Aorta (tissue), 5 donors: ENCODE data around the gene JAKMIP3. TPM values are rescaled to one million over a fixed set of nuclear protein-coding genes. Genes with fewer than 3 reads are reported as not detected.

Source experiments
- ATAC-seq: fragments of 200-7000 bp; cut with Tn5 transposase; one replicate; pipeline ENCODE4 v1.9.1; 2022; ENCODE audit warnings: moderate library complexity; ENCODE audit not compliant: low FRiP score
- DNase-seq, 2 donors: peaks; one replicate each; pipeline ENCODE4 v3.0.0-alpha.2; 2020
- H3K27ac ChIP-seq, 2 donors: one replicate each; pipeline ENCODE4 v1.5.1; 2013; ENCODE audit warnings: low read length in 2 of 2, mild to moderate bottlenecking in 2 of 2, moderate library complexity in 2 of 2, control low read depth in 1 of 2, inconsistent platforms in 1 of 2, low read depth in 1 of 2
- H3K27me3 ChIP-seq, 2 donors: one replicate each; pipeline ENCODE4 v1.6.1; 2013; ENCODE audit warnings: control low read depth in 1 of 2, low read length in 1 of 2, mild to moderate bottlenecking in 1 of 2, moderate library complexity in 1 of 2; ENCODE audit not compliant: insufficient read depth in 2 of 2, control insufficient read depth in 1 of 2
- H3K36me3 ChIP-seq, 2 donors: one replicate each; pipeline ENCODE4 v1.6.1; 2013; ENCODE audit warnings: control low read depth in 1 of 2, low read length in 1 of 2, mild to moderate bottlenecking in 1 of 2; ENCODE audit not compliant: insufficient read depth in 2 of 2, control insufficient read depth in 1 of 2
- H3K4me1 ChIP-seq, 2 donors: one replicate each; pipeline ENCODE4 v1.6.1; 2013; ENCODE audit warnings: low read length in 2 of 2, control low read depth in 1 of 2, mild to moderate bottlenecking in 1 of 2, moderate library complexity in 1 of 2; ENCODE audit not compliant: insufficient read depth in 2 of 2, control insufficient read depth in 1 of 2
- H3K4me3 ChIP-seq, 2 donors: one replicate each; pipeline ENCODE4 v1.5.1; 2013; ENCODE audit warnings: low read length in 2 of 2, control low read depth in 1 of 2, mild to moderate bottlenecking in 1 of 2
- H3K9me3 ChIP-seq: one replicate; pipeline ENCODE4 v1.6.1; 2013; ENCODE audit warnings: mild to moderate bottlenecking, low read length; ENCODE audit not compliant: control insufficient read depth
- WGBS, 2 donors: extraction: QIAGEN DNeasy Blood & Tissue Kit; methylation state at CpG; one replicate each; pipeline ENCODE4 v1.1.7; 2013; 5-methylcytosine and 5-hydroxymethylcytosine counted together
- intact Hi-C, 2 donors: fragments of 100-400 bp; cut with DNase I; formaldehyde crosslinking; loops; one replicate each; pipeline versions ENCODE4 v1.14.2 to v1.15.0; 2022
- polyA plus RNA-seq, 2 donors: library from polyadenylated mRNA; stranded (reverse); fragments of 200-250 nt; gene quantifications; one replicate each; pipeline ENCODE4 v1.2.3, GENCODE V29; 2013
- total RNA-seq, 2 donors: library from RNA; stranded (reverse); fragmentation: NEBNext Ultra II Directional; extraction: Animal tissue kit (Norgen Biotek cat#: 25700); gene quantifications; one replicate each; pipeline ENCODE4 v1.2.1, GENCODE V29; 2021
- donor health status: healthy with polysubstance abuse.
- donor health status: Bipolar disorder and iron deficiency.
- donor health status: DM: no; HTN: no; CAD: no.
- donor health status: DM: no; HTN: no; CAD: no.
- donor health status: DM: yes; HTN: yes; CAD: no.

JAKMIP3 gene
- total and polyA plus RNA-seq, 4 donors = 0.23 to 0.99 (median 0.36) TPM; not detected in 1

GRCh38 chr10:132102071-132102716 lies 36.4 kb downstream of the JAKMIP3 start:
- Histone ChIP-seq H3K27me3 (no peaks in the 10 kb centered on the region), H3K36me3 (no peaks in the 10 kb centered on the region), H3K27ac (no peak overlapping the region), H3K9me3 (no peaks in the 10 kb centered on the region), H3K4me1 (no peaks in the 10 kb centered on the region), H3K4me3 (no peak overlapping the region)
- ATAC-seq (no peak), DNase-seq (peak in 1 of 2 donors; percentile 62)
- WGBS, 2 donors = 81 to 83% methylated on average over 18 to 23 of the region's 23 CpGs
- intact Hi-C loops = no loop called here

- H3K36me3 ChIP-seq = no peaks in the 10 kb centered on the region
- no peaks in the 10 kb centered on the region for H3K4me1 ChIP-seq
- H3K4me3 ChIP-seq = no peak overlapping the region
- intact Hi-C loops = no loop called here
- no peak overlapping the region for H3K27ac ChIP-seq
- H3K9me3 ChIP-seq = no peaks in the 10 kb centered on the region
- DNase-seq (peak in 1 of 2 donors; percentile 58), ATAC-seq (no peak)
- H3K27me3 ChIP-seq = no peaks in the 10 kb centered on the region
- WGBS, 2 donors = 67 to 87% methylated on average over 8 of the region's 8 CpGs
These were observed 37.0 kb downstream of the JAKMIP3 start for GRCh38 chr10:132102717-132103110.

- Histone ChIP-seq H3K4me3 (no peak overlapping the region), H3K27me3 (no peaks in the 10 kb centered on the region), H3K36me3 (no peaks in the 10 kb centered on the region), H3K9me3 (no peaks in the 10 kb centered on the region), H3K27ac (no peak overlapping the region), H3K4me1 (no peaks in the 10 kb centered on the region)
- ATAC-seq (no peak), DNase-seq (peak in 1 of 2 donors; percentile 51)
- intact Hi-C loops = no loop called here
- 77 to 78% methylated on average over 6 to 7 of the region's 7 CpGs for WGBS, 2 donors
These were observed 37.6 kb downstream of the JAKMIP3 start for GRCh38 chr10:132103116-132103910.

- no peaks in the 10 kb centered on the region for H3K27me3 ChIP-seq
- ATAC-seq (no peak), DNase-seq (peak in 1 of 2 donors; percentile 43)
- intact Hi-C loops = no loop called here
- H3K4me1 ChIP-seq = no peaks in the 10 kb centered on the region
- H3K9me3 ChIP-seq = no peaks in the 10 kb centered on the region
- WGBS, 2 donors = 79 to 86% methylated on average over 13 of the region's 13 CpGs
- H3K27ac ChIP-seq = no peak overlapping the region
- H3K4me3 ChIP-seq = no peak overlapping the region
- no peaks in the 10 kb centered on the region for H3K36me3 ChIP-seq
These were observed 38.3 kb downstream of the JAKMIP3 start for GRCh38 chr10:132104062-132104461.

GRCh38 chr10:132104471-132105301 lies 38.9 kb downstream of the JAKMIP3 start:
- no peak for ATAC-seq
- no peak overlapping the region for H3K27ac ChIP-seq
- intact Hi-C loops = no loop called here
- H3K9me3 ChIP-seq = no peaks in the 10 kb centered on the region
- H3K4me3 ChIP-seq = no peak overlapping the region
- DNase-seq = peak in 1 of 2 donors; percentile 71
- no peaks in the 10 kb centered on the region for H3K27me3 ChIP-seq
- H3K36me3 ChIP-seq = no peaks in the 10 kb centered on the region
- WGBS, 2 donors = 86 to 93% methylated on average over 26 to 27 of the region's 27 CpGs
- no peaks in the 10 kb centered on the region for H3K4me1 ChIP-seq

- H3K27me3 ChIP-seq = no peaks in the 10 kb centered on the region
- 72 to 75% methylated on average over 14 of the region's 14 CpGs for WGBS, 2 donors
- intact Hi-C loops = no loop called here
- ATAC-seq (no peak), DNase-seq (peak in 1 of 2 donors; percentile 68)
- H3K27ac ChIP-seq = no peak overlapping the region
- no peaks in the 10 kb centered on the region for H3K9me3 ChIP-seq
- H3K36me3 ChIP-seq = no peaks in the 10 kb centered on the region
- H3K4me3 ChIP-seq = no peak overlapping the region
- H3K4me1 ChIP-seq = no peaks in the 10 kb centered on the region
These were observed 39.7 kb downstream of the JAKMIP3 start for GRCh38 chr10:132105302-132105995.

- no peak for ATAC-seq
- intact Hi-C loops = no loop called here
These were observed 40.7 kb downstream of the JAKMIP3 start for GRCh38 chr10:132106431-132106830.

More at GRCh38 chr10:132106431-132106830, 40.7 kb downstream of the JAKMIP3 start:
- Histone ChIP-seq H3K36me3 (no peaks in the 10 kb centered on the region), H3K27ac (no peak overlapping the region), H3K4me1 (no peaks in the 10 kb centered on the region), H3K4me3 (no peak overlapping the region), H3K9me3 (no peaks in the 10 kb centered on the region), H3K27me3 (no peaks in the 10 kb centered on the region)
- DNase-seq = peak in 1 of 2 donors; percentile 67
- 78 to 93% methylated on average over 15 of the region's 15 CpGs for WGBS, 2 donors
